ENCODE results near the gene DISC1.
"Not testable (repeated sequence)": the region's sequence is repeated elsewhere in the genome, so short reads cannot be mapped to it uniquely, and the experiment has no call there.

GRCh38 chr1:231646165-231646564 lies 19.6 kb downstream of the DISC1 start:
- TF ChIP-seq CTCF (IDR thresholded peaks at IDR 0.05 in 2 of 3, conservative IDR thresholded peaks at IDR 0.05 in 1 of 3; ENCODE audit: borderline replicate concordance in 1 of 3, insufficient read depth in 1 of 3, low read depth in 2 of 3, low read length in 2 of 3); YY1 (IDR thresholded peaks at IDR 0.05; ENCODE audit: extremely low read depth, insufficient replicate concordance, low read depth, low read length); SRF (IDR thresholded peaks at IDR 0.05; ENCODE audit: low read depth); SIN3A (IDR thresholded peaks at IDR 0.05; ENCODE audit: low read depth); RAD21 (IDR thresholded peaks at IDR 0.05; ENCODE audit: low read depth); SP1 (IDR thresholded peaks at IDR 0.05; ENCODE audit: low read depth); REST (IDR thresholded peaks at IDR 0.05; ENCODE audit: low read depth); POLR2A (IDR thresholded peaks at IDR 0.05; ENCODE audit: borderline replicate concordance, extremely low read depth, insufficient read depth, insufficient read length): not testable (repeated sequence)
